Measurements from ENCODE around the gene RORB.

DNA sequence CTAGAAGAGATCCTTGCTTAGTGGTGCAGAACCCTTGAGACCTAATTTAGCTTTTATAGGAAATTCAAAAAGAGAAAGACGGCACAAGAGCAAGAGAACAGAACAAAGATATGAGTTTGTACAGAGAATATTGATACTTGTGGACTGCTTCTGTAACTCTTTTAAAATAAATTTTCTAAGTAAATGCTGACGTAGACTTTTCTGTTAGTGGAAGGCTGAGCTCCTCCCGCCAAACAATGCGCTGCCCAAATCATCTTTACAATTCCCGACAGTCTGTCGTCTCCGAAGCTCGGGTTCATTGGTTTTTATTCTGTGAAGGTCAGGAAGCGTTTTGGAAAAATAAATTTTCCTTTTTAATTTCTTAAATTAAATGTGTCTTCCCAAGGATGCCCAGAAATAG is 22.3 kb downstream of the RORB start:
- TF ChIP-seq, protein P1, sequence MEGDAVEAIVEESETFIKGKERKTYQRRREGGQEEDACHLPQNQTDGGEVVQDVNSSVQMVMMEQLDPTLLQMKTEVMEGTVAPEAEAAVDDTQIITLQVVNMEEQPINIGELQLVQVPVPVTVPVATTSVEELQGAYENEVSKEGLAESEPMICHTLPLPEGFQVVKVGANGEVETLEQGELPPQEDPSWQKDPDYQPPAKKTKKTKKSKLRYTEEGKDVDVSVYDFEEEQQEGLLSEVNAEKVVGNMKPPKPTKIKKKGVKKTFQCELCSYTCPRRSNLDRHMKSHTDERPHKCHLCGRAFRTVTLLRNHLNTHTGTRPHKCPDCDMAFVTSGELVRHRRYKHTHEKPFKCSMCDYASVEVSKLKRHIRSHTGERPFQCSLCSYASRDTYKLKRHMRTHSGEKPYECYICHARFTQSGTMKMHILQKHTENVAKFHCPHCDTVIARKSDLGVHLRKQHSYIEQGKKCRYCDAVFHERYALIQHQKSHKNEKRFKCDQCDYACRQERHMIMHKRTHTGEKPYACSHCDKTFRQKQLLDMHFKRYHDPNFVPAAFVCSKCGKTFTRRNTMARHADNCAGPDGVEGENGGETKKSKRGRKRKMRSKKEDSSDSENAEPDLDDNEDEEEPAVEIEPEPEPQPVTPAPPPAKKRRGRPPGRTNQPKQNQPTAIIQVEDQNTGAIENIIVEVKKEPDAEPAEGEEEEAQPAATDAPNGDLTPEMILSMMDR (IDR thresholded peaks at IDR 0.05) = no peak
- no peak for TF ChIP-seq POLR2A (IDR thresholded peaks at IDR 0.05)

All from esophagus squamous epithelium (tissue), 4 donors.